Activated T-helper 9 cell treated with anti-CD3 and anti-CD28 coated beads, Interleukin-2, amount 50 U/mL, for 16 hours (primary cell): ENCODE data around the gene EIF4EBP3.

ENCODE experiments used
- DNase-seq: peaks from one replicate; pipeline ENCODE4 v3.0.0-alpha.2; 2020; ENCODE audit warnings: low read depth

Gene EIF4EBP3

DNA sequence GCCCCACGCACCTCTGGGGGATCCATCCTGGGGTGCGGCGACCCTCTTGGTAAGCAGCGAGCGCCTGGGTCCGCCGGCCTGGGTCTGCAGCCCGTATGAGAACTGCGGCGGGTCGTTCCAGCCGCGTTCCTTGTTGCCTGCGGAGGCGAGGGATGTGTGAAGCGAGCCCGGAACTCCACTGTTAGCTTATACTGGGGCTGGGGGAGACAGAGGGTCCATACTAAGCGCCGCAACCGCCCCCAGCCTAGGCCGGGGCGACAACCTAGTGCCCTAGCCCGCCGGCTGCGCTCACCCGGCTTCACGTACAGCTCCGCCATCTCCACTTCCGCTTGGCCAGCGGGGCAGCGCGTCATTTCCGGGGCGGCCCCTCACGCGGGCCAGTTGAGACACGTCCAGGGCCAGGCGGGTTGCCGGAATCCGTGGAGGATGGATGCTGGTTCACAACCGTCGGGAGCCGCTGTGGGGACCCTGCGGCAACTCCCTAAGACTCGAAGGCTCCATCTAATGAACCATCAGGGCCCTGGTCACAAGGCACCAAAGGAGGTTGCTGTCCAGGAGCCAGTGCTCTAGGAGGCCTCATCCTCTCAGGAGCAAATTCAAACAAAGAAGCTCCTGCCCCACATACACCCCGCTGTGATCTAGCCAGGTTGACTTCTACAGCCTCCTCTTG is 9.8 kb downstream of the EIF4EBP3 start, which contains the start of gene SRA1:
SRA1 (minus strand) TSS at position 338 of the 670 bp plus-strand sequence; CDS start at position 317, 21 bp downstream.
- peak; percentile 82 for DNase-seq

DNA sequence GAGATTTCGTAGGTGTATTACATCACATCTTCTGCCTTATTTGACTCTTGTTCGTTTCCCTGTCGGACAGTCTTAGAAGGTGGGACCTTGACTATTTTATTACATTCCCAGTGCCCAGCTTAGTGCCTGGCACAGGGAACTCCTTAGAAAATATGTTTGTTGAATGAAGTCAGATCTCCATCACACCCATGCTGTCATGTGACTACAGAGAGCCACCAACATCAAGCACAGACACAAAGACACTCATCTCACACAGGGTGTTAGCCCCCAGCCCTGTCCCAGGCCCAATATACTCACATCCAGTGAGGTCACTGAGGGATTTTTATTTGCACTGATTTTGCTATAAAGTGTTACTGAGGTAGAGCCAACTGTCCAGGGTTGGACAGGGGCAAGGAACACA is 10.5 kb downstream of the EIF4EBP3 start:
- no peak for DNase-seq

DNA sequence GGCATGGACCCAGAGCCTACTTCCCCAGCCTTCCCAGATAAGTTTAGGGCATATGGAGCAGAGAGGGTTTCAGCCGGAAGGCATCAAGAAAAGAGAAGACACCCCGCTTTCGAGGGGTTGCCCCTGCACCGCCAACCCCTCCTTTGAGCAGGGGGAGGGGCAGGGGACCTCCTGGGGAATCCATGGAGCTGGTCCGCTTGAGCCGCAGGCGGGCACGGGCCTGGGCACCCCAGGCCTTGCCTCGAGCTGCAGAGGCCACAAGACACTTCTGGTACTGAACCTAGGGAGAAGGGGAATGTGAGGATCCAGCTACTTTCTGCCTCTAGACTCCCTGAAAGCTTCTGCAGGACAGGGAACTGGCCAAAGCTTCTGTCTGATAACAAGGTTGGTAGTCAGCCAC is 11.1 kb downstream of the EIF4EBP3 start:
- DNase-seq, result no peak

DNA sequence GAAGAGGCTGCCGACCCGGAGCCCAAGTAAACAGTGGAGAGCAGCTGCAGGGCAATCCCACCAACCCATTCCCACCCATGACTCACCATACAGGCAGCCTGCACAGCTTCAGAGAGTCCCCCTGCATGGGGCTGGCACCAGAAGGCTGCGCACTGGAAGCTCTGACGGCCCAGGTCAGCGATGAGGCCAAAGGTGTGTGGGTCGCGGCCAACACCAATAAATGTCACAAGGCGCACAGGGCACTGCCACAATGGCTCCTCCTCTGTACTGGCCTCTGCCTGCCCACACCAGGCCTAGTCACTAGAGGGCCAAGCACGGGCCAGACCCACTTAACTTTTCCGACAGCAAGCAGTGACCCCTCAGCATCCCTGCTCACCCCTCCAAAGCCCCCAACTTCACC is 12.8 kb downstream of the EIF4EBP3 start:
- DNase-seq, result no peak

DNA sequence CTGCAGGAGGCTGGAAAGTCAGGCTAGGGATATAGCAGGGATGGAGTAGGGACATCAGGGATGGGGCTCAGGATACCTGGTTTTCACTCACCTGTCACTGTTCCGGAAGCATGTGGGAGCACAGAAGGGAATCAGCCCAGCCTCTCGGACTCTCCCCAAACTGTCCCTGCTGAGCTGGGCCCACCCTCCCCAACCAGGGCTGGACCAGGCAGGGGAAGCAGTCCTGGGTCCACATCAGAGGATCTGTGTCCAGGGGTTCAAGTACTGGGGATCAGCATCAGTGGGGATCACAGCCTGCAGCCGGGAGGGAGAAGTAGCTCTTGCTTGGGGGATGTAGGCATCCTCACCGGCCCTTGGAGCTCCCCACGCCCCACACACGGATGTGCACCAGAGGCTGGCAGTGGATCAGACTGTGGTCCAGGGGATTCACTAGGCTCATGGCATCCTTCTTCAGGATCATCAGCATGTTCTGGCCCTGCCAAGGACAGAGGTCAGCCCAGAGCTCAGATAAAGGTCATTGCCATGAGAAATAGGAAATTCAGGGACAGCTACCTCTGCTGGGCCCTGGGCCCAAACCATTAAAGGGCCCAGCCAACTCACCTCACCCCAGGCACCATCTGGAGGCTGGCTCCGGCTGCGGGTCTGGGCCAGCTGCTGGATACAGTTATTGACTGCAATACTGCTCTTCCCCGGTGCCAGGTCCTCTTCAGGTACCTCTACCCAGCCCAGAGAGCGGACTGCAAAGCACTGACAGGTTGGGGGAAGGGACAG is 14.5 kb downstream of the EIF4EBP3 start:
- no peak for DNase-seq

DNA sequence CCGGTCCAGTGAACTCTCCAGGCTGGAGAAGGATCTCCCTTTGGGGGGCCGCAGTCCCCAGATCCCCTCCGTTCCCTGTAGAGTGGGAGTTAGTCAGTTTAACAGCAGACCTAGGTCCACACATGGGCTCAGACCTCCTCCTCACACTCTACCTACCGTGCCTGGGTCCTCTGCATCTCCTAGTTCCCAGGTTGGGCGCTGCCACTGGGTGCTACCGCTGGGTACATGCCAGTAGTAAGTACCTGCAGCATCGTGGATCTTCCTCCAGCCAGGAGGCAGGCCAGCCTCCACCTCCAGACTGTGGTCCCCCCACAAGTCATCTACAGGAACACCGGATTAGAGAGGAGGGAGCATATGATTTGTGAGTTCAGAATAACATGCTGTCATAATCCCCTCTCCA is 16.1 kb downstream of the EIF4EBP3 start:
- no peak for DNase-seq

DNA sequence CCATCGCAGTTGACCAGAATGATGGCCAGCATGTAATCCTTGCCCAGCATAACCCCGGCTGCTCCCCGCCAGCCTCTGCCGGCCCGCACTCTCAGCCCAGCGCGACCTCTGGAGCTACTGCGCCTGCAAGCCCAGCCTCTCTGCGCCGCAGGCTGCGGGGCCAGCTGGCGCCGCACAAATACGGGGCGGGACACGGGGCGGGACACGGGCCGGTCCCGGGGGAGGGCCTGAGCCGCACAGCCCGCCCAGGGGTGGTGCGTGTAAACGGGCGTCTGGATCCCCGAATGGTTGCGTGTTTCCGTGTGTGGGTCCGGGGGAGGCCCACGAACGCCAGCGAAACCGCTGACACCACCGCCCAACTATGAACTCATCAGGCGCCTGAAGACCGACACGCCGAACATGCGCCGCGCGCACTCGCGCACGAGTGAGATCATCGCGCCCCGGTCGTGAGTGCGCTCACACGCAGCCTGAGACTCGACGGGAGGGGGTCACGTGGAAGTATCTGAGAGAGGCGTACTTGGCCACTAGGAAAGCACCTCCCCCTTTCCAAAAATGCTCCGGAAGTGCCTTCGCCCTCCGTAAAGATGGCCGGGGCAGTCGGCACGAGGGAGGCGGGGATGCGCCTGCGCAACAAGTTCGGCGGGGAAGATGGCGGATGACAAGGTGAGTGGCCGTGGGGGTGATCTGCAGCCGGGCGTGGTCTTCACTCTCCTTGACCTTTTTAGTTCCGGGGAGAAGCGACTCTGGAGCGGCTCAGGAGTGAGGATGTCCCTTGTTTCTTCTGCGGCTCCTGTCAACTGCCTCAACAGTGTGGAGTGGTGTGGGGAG is 16.9 kb downstream of the EIF4EBP3 start, which contains the start of the genes APBB3 and SLC35A4:
APBB3 (minus strand) TSS at position 403 of the 828 bp plus-strand sequence; CDS start at position 50, 353 bp downstream.
SLC35A4 (plus strand) TSS at position 633 of the 828 bp plus-strand sequence. CDS start 2,342 bp downstream, outside the sequence.
- DNase-seq, result peak; percentile 94

DNA sequence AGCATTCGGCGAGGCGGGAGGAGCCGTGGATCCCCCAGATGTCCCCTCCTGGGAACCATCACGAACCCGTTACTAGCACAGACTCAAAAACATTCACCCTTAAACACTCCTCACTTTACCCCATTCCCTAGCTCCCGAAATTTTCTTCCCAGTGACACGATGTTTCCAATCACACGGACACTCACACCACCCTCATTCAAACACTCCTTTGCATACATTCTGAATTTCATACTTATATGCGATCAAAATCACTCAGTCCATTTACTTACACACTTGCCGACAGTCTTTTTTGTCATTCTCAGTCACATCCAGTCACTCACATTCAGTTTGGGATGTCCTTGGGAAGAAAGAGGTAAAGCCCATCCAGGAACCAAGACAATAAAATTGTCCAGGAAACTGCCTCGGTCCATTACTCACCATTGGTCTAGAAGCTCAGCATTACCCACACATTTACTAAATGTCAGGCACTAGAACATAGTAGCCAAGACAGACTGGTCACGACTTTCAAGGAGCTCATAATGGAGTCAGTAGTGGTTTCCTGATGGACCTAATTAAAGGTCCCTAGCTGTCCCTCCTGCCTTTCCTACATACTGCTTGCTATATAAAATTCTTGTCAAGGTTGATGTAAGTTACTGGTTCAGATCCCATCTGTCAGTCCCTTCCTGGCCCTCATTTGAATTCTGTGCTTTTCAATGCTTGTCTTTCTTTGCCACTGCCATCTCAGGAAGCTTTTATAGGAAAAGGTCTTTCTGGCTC is 17.7 kb downstream of the EIF4EBP3 start:
- no peak for DNase-seq

DNA sequence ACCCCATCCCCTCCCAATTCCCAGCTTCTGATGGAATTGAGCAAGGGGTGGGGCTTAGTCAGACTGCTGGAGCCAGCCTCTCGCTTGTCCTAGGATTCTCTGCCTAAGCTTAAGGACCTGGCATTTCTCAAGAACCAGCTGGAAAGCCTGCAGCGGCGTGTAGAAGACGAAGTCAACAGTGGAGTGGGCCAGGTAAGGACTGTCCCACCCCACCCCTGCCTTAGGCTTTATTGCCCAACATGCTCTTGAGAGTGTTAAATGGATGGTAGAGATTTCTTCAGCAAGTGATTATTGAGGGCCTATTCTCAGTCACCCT is 18.3 kb downstream of the EIF4EBP3 start:
- DNase-seq, result no peak

DNA sequence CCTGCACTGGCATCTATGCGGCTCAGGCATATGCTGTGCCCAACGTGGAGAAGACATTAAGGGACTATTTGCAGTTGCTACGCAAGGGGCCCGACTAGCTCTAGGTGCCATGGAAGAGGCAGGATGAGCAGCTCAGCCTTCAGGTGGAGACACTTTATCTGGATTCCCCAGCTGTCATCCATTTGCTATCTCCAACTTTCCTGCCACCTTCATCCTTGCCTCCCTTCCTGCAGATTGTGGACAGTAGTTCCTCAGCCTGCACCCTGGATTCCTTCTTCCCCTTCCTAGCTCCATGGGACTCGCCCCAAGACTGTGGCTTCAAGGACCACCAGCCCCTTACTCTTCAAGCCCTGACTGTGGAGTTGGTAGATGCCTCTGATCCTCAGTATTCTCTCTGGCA is 19.2 kb downstream of the EIF4EBP3 start:
- no peak for DNase-seq

DNA sequence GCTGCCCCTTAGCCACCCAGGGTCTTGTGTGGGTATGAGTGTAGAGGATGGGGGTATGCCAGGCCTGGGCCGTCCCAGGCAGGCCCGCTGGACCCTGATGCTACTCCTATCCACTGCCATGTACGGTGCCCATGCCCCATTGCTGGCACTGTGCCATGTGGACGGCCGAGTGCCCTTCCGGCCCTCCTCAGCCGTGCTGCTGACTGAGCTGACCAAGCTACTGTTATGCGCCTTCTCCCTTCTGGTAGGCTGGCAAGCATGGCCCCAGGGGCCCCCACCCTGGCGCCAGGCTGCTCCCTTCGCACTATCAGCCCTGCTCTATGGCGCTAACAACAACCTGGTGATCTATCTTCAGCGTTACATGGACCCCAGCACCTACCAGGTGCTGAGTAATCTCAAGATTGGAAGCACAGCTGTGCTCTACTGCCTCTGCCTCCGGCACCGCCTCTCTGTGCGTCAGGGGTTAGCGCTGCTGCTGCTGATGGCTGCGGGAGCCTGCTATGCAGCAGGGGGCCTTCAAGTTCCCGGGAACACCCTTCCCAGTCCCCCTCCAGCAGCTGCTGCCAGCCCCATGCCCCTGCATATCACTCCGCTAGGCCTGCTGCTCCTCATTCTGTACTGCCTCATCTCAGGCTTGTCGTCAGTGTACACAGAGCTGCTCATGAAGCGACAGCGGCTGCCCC is 19.8 kb downstream of the EIF4EBP3 start:
- DNase-seq, result no peak

DNA sequence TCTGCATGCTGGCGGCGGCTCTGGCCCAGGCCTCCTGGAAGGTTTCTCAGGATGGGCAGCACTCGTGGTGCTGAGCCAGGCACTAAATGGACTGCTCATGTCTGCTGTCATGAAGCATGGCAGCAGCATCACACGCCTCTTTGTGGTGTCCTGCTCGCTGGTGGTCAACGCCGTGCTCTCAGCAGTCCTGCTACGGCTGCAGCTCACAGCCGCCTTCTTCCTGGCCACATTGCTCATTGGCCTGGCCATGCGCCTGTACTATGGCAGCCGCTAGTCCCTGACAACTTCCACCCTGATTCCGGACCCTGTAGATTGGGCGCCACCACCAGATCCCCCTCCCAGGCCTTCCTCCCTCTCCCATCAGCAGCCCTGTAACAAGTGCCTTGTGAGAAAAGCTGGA is 20.4 kb downstream of the EIF4EBP3 start:
- no peak for DNase-seq

DNA sequence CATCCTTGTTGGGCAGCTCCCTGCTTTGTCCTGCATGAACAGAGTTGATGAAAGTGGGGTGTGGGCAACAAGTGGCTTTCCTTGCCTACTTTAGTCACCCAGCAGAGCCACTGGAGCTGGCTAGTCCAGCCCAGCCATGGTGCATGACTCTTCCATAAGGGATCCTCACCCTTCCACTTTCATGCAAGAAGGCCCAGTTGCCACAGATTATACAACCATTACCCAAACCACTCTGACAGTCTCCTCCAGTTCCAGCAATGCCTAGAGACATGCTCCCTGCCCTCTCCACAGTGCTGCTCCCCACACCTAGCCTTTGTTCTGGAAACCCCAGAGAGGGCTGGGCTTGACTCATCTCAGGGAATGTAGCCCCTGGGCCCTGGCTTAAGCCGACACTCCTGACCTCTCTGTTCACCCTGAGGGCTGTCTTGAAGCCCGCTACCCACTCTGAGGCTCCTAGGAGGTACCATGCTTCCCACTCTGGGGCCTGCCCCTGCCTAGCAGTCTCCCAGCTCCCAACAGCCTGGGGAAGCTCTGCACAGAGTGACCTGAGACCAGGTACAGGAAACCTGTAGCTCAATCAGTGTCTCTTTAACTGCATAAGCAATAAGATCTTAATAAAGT is 21.1 kb downstream of the EIF4EBP3 start:
- no peak for DNase-seq

DNA sequence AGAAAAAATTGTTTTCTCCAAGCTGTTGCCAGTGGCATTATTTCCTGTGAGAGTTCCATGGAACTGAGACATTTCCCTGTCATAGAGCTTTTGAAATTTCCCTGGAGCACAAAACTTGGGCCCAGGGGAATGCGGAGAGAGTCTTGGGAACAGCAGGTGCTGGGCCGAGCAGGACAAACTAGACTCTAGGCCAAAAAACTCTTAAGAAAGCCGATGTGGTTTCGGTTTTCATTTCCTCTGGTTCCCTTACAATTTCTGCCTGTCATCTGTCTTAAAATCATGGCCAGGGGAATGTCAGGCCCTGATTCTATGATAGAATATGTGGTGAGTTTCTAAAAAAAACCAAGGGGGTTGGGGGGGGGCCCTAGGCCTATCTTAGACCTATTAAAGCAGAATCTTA is 21.7 kb downstream of the EIF4EBP3 start:
- no peak for DNase-seq

DNA sequence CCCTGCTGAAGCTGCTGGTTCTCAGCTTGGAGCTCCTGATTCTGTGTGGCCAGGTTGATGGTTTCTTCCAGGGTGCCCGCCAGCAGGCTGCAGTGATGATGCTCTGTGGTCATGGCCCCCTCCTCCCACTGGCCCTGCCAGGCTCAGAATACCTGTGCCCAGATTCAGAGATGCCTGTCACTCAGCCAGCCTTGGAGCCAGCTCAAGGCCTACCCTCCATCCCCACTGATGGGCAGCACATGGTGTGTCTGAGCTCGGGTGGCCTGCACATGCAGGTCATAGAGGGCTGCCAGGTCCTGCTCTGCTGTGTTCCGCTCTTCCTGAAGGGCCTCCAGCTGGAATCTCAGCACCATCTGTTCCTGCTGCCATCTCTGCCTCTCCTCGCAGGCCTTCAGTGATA is 22.6 kb downstream of the EIF4EBP3 start:
- DNase-seq, result no peak

DNA sequence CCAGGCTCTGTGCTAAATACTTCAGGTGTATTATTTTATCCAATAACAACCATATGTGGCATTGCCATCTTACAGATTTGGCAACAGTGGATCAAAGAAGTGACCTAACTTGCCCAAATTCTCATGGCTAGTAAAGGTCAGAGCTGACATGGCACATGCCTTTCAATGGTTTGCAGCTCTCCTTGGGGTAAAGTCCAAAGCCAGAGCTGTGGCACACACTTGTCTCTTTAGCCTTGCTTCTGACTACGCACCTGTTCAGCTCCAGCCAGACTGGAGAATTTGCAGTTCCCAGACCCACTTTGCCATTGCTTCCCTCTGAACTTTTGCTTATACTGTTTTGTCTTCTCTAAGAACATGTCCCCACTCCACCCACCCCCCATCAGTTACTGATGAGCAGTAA is 23.0 kb downstream of the EIF4EBP3 start:
- DNase-seq, result no peak

DNA sequence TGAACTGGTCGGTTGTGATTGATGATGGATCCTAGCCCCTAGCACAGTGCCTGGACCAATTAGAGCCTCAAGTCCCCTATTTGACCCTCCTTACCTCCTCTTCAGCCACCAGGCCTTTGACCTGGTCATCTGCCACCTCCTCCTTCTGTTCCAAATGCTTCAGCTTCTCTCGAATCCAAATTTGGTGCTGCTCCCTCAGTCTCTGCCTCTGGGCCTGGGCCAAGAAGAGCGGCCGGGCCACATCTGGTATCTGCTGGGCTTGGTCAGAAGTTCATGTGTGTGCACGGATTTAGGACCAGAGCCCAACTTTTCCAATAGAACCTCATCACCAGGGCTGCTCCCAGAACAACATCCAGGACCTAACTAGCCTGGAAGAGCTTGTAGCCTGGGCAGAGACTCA is 23.6 kb downstream of the EIF4EBP3 start:
- no peak for DNase-seq

DNA sequence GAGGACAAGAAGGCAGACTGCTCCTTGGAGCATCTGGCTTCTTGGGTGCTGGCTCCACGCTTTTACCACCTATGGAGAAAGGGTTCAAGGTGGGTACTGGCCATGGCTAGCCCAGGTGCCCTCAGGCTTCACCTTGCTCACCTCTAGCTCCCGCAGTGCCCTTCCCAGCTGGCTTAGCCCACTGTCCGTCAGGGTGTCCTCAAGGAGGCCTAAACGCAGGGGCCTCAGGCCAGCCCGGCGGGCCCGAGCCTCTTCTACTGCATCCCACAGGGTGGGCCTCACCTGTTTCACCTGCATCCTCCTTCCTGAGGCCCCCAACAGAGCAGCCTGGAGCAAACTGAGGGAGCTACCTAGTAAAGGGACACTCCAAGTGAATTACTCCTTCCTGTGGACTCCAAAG is 26.2 kb downstream of the EIF4EBP3 start:
- DNase-seq, result no peak

DNA sequence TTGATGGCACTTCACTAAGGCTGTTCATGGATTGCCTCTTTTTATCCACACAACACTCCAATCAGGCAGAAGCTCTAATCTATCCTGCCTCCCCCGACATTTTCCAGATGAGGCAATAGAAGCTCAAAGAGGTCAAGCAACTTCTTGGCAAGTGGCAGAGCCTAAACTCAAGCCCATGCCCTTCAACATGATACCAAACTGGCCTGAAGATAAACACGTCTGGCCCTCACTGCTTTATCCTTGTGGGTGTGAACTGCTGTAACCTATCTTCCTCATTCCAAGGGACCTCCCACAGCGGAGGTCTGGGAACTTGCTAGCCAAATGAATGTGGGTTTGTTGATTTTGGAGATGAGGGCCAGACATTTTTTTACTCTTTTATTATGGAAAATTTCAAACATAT is 26.7 kb downstream of the EIF4EBP3 start:
- DNase-seq, result no peak

DNA sequence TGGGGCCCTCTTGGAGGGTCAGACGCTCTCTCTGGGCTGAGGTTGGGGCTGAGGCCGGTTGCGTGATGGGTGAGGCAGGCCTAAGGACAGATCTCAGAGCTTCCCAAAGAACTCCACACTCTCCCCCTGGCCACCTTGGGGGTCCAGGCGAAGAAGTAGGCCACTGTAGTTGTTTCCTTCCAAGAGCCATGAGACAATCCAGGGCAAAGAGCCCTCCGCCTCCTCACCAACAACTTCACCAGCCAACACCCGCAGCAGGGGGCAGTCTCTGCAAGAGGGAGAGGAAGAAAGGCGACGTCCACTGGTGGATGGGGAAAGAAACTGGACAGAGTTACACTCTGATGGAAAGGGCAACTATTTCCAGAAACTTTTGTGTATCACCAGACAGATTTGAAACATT is 27.8 kb downstream of the EIF4EBP3 start:
- no peak for DNase-seq

DNA sequence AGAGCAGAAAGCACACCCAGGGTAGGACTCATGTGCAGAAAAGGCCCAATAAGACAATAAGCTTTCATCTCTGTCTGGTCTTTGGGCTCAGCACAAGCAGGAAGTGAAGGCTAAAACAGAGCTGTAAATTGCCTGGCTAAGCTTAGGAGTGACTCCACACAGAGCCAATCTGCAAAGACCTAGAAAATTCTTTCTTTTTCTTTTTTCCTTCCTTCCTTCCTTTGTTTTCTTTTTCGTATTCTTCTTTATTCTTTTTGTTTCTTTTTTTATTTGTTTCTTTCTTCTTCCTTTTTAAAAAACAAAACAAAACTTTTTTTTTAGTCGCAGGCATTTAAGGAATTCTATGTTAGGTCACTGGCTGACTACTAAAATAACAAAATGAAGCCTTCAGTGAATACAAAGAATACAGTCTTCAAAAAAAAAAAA is 29.3 kb downstream of the EIF4EBP3 start:
- no peak for DNase-seq
